HepG2 (cell line): ENCODE data around the gene GDI1.

Source experiments
- HDAC6 ChIP-seq: fragments of 200-600 bp; sonication (generic); IDR thresholded peaks from 2 replicates; pipeline ENCODE4 v1.7.0; 2017; ENCODE audit warnings: mild to moderate bottlenecking, antibody characterized with exemption, low read length, low read depth
- HNRNPH1 ChIP-seq: fragments of 200-400 bp; formaldehyde crosslinking; optimal IDR thresholded peaks from 2 replicates; pipeline ENCODE3; 2017; ENCODE audit warnings: mild to moderate bottlenecking, low read depth, low read length
- RXRA ChIP-seq: sonication (generic); formaldehyde crosslinking; IDR thresholded peaks from 2 replicates; pipeline ENCODE4 v1.5.1; 2020; ENCODE audit warnings: missing genetic modification reagents
- STAG1 ChIP-seq: sonication (generic); formaldehyde crosslinking; IDR thresholded peaks from 2 replicates; pipeline ENCODE4 v1.4.0; 2020; ENCODE audit warnings: missing genetic modification reagents
- TAF1 ChIP-seq: sonication (generic); formaldehyde crosslinking; IDR thresholded peaks from 2 replicates; pipeline ENCODE4 v1.4.0; 2020; ENCODE audit warnings: missing genetic modification reagents
- ZNF17 ChIP-seq: sonication (generic); formaldehyde crosslinking; IDR thresholded peaks from 2 replicates; pipeline ENCODE4 v1.5.0; 2020; ENCODE audit warnings: mild to moderate bottlenecking, missing genetic modification reagents
- ZNF572 ChIP-seq: sonication (generic); formaldehyde crosslinking; IDR thresholded peaks from 2 replicates; pipeline ENCODE4 v1.5.1; 2020; ENCODE audit warnings: mild to moderate bottlenecking, missing genetic modification reagents
- ZNF777 ChIP-seq: sonication (generic); formaldehyde crosslinking; IDR thresholded peaks from 2 replicates; pipeline ENCODE4 v1.4.0; 2020; ENCODE audit warnings: missing genetic modification reagents
- TF ChIP-seq, protein P1 (sequence below): sonication (generic); formaldehyde crosslinking; IDR thresholded peaks from 2 replicates; pipeline ENCODE4 v1.4.0; 2020; ENCODE audit warnings: missing genetic modification reagents

DNA sequence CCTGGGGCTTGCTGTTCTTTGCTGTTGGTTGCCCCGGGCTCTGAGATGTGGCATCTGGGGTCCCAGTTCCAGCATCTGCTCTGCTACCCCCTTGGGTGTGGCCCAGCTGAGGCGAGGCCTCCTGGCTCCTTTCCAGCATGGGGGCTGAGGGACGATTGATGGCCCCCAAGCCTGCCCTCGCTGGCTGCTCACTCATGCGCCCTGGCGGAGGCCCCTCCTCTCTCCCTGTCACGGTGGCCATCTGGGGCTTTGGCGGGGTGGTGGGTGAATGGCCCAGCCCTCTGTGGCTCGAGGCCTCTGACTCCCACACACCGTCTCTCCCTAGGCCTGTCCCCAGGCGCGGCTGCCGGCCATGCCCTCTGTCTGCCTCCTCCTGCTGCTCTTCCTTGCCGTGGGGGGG, 22.9 kb downstream of the GDI1 start:
- TF ChIP-seq ZNF572 (CRISPR knock-in tag), result no peak
- TF ChIP-seq ZNF17, result no peak
- TF ChIP-seq HDAC6, result no peak
- no peak for TF ChIP-seq RXRA
- no peak for TF ChIP-seq HNRNPH1
- TF ChIP-seq TAF1 (CRISPR knock-in tag), result no peak
- no peak for TF ChIP-seq ZNF777 (CRISPR knock-in tag)
- TF ChIP-seq, protein P1, sequence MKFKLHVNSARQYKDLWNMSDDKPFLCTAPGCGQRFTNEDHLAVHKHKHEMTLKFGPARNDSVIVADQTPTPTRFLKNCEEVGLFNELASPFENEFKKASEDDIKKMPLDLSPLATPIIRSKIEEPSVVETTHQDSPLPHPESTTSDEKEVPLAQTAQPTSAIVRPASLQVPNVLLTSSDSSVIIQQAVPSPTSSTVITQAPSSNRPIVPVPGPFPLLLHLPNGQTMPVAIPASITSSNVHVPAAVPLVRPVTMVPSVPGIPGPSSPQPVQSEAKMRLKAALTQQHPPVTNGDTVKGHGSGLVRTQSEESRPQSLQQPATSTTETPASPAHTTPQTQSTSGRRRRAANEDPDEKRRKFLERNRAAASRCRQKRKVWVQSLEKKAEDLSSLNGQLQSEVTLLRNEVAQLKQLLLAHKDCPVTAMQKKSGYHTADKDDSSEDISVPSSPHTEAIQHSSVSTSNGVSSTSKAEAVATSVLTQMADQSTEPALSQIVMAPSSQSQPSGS, result no peak
- no peak for TF ChIP-seq STAG1
